Stimulated activated CD4-positive, alpha-beta T cell treated with anti-CD3 and anti-CD28 coated beads, Interleukin-4, amount 100 ng/mL, for 4 hours (primary cell): Measurements from ENCODE around the gene GPR152.
"Not testable (repeated sequence)": the region's sequence is repeated elsewhere in the genome, so short reads cannot be mapped to it uniquely, and the experiment has no call there.

Experiments used
- DNase-seq, 2 experiments: peaks; one replicate each; pipeline ENCODE4 v3.0.0-alpha.2; 2020

Gene GPR152

DNA sequence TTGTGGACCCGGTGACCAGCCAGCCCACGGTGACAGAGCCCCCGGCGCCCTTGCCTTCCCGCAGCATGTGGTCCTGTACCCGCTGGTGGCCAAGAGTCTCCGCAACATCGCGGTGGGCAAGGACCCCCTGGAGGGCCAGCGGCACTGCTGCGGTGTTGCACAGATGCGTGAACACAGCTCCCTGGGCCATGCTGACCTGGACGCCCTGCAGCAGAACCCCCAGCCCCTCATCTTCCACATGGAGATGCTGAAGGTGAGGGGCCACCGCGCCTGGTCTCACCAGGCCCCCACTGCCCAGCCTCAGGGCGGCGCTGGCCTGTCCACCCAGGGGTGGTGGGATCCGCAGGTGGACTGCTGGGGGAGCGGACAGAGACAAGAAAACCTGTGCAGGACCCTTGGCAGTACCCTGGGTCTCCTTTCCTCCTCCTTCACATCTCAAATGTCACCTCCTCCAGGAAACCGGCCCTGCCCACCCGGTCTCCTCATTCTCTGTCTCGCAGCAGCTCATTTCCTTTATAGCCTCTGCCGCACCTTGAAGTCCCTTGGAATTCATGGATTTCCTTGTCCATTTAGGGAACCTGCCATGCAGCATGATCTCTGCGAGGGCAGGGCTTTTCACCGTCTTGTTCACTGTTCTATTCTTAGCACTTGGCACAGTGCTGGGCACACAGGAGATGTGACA is 36.8 kb upstream of the GPR152 start:
- DNase-seq = no peak

DNA sequence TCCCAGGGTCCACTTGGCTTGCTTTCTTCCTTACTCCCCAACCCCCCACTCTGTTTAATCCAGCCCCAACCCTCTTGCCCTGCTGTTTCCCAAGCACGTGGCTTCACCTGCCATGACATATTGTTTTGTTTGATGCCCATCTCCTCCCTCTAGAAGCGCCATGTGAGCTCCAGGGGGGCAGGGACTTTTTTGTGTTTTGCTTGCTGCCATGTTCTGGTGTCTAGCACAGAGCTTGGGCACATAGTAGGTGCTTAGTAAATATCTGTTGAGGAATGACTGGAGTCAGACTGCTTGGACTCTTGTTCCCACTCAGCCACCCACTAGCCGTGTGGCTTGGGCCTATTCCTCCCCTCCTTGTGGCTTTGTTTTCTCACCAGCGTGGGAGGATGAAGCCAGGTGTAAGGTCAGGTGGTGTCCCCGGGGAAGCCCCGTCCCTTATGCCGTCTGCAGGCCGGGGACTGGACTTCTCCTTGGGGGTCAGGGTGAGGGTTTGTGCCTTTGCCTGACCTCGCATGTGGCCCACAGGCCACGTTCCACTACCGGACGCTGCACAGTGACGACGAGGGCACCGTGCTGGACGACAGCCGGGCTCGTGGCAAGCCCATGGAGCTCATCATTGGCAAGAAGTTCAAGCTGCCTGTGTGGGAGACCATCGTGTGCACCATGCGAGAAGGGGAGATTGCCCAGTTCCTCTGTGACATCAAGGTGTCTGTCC is 34.1 kb upstream of the GPR152 start:
- no peak for DNase-seq

DNA sequence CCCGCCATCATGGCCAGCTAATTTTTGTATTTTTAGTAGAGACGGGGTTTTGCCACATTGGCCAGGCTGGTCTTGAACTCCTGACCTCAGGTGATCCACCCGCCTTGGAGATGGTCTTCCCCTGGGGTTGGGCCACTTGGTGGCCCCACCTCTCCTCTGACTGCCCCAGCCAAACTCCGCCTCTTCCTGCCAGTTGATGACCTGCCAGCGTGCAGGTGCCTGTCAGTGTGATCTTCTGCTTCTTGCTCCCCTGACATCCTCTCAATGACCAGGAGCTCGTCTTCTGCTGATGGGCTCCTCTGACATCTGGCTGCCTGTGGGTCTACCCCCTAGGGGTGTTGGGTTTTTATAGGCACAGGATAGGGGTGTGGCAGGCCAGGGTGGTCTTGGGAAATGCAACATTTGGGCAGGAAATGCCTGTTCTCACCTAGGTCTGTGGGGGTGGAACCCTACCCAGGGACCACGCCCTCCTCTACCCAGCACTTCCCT is 33.4 kb upstream of the GPR152 start:
- peak in 1 of 2 experiments; percentile 29 for DNase-seq

DNA sequence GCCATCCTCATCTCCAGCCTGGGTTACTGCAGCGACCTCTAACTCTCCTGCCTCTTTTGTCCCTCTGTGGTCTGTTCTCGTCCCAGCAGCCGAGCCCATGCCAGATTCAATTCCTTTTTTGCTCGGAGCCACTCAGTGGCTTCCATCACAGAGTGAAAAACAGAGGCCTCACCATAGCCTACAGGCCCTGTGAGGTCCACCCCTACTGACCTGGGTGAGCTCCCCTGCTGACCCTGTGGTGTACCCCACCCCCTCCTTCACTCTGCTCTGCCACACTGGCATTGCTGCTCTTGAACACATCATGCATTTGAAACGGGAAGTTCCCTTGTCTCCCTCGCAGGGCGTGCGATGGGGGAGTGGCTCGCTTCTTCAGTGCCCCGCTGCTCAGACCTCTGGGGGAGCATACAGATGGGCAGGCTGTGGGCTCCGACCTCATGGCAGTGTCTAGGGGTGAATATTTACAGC is 32.4 kb upstream of the GPR152 start:
- DNase-seq = peak; percentile 62

DNA sequence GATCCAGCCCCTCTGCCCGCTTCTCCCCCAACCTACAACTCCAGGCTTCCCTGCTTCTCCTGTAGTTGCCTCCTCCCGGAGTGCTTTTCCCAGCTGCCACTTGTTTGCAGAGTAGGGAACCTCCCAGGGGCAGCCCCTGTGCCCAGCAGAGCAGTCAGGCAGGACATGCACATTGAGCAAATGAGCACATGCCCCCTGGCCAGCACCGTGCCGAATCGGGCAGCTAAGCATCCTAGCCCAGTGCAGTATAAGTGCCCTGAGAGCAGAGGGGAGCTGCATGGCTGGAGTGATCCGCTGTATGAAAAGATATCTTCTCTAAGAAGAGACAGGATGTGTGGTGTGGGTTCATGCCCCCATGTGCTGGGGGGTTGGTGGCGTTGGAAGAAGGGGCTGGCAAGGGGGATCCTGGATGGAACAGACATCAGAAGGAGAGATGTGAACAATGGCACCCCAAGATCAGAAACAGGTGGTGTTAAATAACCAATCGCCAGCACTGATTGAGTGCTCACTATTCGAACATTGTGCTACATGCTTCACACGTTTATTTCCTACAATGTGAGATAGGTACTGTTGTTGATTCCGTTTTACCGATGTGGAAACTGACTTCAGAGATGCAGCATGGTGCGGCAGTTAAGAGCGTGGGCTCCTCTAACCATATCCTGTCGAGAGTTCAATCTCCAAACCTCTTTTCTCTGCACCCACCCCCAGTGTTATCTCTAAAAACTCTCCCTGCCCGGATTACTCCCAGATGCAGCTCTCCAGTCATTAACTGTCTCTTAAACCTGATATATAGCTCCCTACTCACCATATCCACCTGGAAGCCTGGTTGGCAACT is 31.5 kb upstream of the GPR152 start:
- peak in 1 of 2 experiments; percentile 54 for DNase-seq

DNA sequence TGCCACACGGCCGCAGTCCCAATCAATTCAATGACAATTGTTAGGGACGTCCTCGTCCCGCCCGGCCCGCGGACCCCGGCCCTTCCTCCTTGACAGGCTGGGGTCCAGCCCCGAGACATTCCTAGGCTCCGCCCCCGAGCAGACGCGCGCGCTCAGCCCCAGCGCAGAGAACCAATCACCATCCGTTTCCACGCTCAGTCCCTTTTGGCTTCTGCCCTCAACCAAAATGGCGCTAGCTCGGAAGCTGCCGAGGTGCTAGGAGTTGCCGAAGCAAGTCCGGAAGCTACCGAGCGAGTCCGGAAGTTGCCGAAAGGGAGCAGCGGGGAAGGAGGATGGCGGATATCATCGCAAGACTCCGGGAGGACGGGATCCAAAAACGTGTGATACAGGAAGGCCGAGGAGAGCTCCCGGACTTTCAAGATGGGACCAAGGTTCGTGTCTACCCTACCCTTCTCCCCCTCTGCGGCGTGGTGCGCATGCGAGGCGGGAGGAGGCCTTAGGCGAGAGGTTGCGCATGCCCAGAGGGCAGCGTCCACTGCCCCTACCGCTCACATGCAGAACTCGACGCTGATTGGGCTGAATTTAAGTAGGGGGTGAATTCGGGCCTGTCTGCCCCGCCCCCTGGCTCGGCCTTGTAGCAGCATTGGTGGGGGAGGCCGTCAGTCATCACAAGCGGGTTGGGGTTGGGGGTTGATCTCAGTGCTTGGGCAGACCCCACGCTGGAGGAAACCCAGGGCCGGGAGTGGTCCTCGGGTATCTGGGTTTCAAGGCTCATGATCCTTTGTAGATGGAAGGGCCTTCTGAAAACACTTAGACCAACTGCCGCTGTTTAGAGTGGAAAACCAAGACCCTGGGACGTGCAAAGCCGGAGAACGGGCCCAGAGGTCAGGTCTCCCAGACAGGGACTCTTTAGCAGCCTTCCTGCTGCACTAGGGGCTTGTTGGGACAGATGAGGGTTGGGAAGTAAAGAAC is 30.6 kb upstream of the GPR152 start, which contains the start of gene AIP:
Gene AIP, plus strand, starts transcription at position 200 of the 972 bp plus-strand sequence. Its CDS starts 133 bp downstream, at position 333.
- DNase-seq = peak; percentile 95 to 97

DNA sequence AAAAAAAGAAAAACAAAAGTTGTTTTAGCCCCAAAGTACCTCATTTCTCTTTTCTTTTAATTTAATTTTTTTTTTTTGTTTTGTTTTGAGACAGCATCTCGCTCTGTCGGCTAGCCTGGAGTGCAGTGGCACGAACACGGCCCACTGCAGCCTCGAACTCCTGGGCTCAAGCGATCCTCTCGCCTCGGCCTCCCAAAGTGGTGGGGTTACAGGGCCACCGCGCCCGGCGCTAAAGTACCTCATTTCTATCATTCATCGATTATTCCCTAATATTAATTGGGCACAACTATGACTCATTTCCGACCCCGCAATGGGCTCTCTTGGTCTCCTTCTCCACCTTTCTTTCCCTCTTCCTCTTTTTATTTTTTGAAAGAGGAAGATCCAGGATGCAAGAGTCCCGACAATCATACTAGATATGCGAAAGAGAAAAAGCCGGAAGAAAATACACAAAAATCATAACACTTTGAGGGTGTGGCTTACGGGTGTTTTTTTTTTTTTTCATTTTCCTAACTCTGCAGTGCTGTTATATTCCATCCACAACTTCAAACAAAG is 29.8 kb upstream of the GPR152 start:
- no peak for DNase-seq

DNA sequence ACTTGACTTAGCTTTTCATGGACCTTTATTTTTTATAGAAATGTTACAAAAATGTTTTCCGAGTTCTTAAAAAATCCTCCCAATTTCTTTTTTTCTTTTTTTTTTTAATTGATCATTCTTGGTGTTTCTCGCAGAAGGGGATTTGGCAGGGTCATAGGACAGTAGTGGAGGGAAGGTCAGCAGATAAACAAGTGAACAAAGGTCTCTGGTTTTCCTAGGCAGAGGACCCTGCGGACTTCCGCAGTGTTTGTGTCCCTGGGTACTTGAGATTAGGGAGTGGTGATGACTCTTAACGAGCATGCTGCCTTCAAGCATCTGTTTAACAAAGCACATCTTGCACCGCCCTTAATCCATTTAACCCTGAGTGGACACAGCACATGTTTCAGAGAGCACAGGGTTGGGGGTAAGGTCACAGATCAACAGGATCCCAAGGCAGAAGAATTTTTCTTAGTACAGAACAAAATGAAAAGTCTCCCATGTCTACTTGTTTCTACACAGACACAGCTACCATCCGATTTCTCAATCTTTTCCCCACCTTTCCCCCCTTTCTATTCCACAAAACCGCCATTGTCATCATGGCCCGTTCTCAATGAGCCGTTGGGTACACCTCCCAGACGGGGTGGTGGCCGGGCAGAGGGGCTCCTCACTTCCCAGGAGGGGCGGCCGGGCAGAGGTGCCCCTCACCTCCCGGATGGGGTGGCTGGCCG is 25.0 kb upstream of the GPR152 start:
- not testable (repeated sequence) for DNase-seq

DNA sequence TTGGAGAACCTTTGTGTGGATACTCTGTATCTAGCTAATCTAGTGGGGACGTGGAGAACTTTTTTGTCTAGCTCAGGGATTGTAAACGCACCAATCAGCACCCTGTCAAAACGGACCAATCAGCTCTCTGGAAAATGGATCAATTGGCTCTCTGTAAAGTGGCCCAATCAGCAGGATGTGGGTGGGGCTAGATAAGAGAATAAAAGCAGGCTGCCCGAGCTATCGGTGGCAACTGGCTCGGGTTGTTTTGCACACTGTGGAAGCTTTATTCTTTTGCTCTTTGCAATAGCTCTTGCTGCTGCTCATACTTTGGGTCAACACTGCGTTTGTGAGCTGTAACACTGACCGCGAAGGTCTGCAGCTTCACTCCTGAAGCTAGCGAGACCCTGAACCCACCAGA is 24.2 kb upstream of the GPR152 start:
- DNase-seq = not testable (repeated sequence)

DNA sequence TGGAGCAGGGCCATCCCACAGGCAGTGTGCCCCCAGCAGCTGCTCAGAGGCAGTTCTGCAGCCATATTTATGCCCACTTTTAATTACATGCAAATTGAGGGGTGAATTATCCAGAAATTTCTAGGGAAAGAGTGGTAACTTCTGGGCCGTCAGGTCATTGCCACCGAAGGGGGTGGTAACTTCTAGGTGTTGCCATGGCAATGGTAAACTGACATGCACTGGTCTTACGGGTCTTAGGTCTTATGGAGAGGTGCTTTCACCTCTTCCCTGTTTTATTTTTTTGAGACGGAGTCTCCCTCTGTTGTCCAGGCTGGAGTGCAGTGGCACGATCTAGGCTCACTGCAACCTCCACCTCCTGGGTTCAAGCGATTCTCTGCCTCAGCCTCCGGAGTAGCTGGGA is 20.4 kb upstream of the GPR152 start:
- DNase-seq = no peak

DNA sequence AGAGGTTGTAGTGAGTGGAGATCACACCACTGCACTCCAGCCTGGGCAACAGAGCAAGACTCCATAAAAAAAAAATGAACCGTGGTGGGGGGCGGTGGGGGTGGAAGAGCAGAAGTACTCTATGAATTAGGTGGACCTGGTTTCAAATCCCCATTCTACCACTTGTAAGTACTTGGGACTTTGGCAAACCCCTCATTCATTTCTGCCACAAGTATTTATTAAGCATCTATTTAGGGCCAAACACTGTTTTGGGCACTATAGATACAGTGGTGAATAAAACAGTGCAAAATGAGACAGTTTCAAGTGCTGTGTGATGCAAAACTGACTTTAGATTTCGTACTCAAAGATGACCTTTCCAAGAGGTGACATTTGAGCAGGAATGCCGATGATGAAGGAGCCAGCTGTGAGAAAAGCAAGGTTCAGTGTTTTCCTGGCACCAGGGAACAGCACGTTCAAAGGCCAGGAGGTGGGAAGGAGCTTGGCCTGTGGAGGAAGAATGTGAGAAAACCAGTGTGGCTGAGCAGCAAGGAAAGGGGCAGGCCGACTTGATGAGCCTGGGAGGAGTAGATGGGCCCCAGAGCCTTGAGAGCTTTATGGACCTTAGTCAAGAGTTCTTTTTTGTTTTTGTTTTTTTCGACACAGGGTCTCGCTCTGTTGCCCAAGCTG is 17.9 kb upstream of the GPR152 start:
- no peak for DNase-seq

DNA sequence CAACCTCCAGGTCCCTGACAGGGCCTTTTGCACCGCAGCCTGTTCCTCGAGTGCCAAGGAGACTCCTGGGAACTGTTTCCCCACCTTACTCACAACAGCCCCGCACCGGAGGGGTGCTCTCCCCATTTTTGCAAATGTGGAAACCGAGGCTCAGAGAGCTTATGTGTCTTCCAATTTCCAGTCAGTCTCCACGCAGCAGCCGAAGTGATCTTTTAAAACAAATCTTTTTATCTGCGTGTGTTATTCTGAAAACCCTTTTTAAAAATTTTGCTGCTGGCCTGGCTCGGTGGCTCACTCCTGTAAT is 16.9 kb upstream of the GPR152 start:
- DNase-seq = no peak

DNA sequence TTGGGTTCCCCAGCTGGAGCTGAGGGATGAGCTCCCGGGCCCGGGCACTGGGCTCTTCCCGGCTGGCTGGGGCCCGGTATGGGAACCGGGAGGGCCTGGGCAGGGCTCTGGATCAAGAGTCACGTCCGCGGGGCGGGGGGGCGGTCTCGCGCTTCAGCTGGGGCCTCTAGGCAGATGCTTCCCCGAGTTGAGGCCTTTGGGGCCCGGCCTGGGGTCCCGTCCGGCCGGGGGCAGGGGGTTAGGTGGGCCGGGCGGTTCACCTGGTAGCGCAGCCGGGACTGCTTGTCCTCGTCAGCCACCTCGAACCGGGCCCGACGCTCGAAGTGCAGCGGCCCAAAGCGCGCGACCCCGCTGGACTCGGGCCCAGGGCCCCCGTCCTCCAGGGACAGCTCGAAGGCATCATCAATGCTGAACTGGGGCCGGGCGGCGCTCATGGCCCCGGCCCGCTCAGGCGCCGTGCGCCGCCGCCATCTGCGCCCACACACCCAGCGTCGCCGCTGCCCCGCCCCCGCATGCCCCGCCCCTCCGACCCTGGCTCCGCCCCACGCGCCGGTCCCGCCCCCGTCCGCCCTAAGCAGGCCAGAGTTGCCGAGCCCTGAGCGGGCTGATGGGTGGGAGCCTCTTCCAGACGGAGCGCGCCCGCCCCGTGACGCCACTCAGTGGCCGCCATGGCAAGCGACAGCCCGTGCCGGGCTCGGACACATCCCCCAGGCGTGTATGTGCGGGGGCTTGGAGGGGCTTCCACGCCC is 16.4 kb upstream of the GPR152 start, which contains the start of gene TMEM134:
Gene TMEM134, minus strand, starts transcription at position 493 of the 749 bp plus-strand sequence. Its CDS starts 59 bp downstream, at position 434.
- peak; percentile 88 to 96 for DNase-seq

DNA sequence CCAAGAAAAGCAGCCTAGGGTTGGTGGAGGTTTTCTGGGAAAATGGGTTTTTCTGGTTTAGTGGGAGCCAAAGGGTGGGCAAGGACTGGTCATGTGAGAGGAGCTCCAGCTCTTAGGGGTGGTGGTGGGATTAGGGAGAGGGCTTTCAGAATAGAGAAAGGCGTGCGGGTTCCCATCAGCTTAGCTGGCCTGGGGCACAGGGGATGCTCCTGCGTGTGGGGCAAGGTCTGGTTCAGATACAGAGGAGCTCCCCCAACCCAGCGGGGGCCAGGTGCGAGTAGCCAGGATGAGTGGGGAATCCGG is 15.9 kb upstream of the GPR152 start:
- no peak for DNase-seq

DNA sequence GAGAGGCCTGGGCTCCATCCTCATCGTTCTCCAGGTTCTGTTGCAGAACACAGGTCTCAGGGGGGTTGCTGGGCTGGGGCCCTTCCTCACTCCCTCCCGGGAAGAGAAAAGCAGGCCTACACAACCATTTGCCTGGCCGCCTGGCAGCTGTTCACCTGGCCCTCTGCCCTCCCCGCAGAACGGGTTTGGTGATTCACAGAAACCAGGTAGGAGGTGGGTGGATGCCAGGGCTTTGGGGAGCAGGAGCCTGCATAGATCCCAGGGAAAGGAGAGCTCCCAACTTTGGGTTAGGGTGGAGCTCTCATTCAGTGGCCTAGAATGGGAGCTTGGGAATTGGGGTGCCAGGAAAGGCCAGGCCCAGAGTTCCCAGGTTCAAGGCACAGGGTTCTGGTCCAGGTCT is 15.5 kb upstream of the GPR152 start:
- DNase-seq = peak; percentile 30 to 41

DNA sequence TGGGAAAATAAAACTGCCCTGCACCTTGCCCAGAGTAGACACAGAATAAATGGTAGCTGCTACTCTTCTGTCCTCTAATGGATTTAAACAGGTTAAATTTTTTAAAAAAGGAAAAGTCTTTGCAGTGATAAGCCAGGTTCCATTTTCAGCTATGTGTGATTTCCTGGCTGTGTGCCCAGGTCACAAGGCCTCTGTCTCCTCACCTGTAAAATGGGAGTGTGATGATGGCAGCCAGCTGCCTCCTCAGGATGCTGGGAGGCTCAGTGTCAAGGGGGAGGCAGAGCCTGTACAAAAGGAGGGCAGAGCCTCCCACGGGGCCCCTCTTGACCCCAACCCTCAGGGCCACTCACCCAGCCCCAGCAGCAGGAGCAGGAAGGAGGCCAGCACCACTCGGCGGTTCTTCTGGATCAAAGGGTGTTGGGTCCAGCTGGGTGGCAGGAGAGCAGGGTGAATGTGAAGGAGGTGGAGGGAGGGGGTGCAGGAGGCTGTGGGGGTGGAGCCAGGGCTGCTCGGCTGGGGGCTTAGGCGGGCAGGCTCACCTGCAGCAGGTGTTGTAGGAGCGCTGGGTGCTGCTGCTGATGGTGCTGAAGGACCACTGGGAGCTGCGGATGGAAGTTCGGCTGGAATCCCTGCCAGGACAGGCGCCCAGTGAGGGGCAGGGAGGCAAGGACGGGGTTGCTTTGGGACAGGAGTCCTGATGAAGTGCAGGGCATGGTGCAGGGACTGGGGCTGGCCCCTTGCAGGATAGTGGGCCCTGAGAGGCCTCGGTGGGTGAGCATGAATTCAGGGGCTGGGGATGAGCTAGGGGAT is 14.6 kb upstream of the GPR152 start:
- no peak for DNase-seq

DNA sequence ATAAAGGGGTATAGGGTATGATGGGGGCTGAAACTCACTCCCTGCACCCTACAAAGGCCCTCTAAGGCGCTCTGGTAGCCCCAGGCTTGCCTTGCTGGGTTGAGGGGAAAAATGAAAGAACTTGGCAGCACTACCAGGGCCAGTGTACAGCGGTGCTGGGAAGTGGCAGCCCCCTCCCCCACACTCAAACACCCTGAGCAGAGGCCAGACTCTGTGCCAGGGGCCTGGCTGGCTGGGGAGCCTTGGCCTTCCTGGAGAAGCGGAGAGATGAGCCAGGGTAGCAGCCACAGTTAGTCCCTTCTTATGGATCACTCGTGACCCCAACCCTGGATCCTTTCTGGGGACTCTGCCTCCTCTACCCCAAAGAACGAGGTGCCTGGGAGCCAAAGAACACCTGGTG is 13.8 kb upstream of the GPR152 start:
- DNase-seq = no peak

DNA sequence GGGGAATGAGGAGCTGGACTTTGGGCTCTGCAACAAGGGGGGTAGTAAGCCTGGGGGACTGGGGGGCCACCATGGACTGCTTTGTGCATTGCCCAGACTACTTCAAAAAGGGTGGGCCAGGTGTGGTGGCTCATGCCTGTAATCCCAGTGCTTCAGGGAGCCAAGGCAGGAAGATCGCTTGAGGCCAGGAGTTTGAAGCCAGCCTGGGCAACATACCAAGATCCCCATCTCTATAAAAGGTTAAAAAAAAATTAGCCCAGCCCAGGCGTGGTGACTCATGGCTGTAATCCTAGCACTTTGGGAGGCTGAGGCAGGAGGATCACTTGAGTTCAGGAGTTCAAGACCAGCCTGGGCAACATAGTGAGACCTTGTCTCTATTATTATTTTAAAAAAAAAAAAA is 13.0 kb upstream of the GPR152 start:
- not testable (repeated sequence) for DNase-seq

DNA sequence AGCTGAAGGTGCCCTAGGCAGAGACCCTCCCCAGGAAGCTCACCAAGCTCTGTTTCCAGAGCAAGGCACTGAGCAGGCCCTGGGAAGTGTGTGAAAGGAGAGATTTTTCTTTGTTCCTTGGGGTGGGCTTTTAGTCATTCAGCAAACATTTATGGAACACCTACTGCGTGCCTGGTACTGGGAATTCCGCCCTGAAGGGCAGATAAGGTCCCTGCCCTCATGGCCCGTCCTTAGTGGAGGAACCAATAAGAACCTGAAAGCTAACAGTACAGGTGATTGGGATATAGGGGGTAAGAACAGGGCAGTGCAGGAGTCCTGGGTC is 12.6 kb upstream of the GPR152 start:
- no peak for DNase-seq
